Heart left ventricle (tissue), 16 donors: ENCODE measurements around the gene PHACTR3. TPM values are rescaled to one million over a fixed set of nuclear protein-coding genes. Genes with fewer than 3 reads are reported as not detected.

Source experiments
- ATAC-seq, 4 donors: fragments of 200-7000 bp; cut with Tn5 transposase; one replicate each; pipeline ENCODE4 v1.9.1; 2020 to 2022; ENCODE audit warnings: moderate library complexity in 4 of 4, mild to moderate bottlenecking in 3 of 4, moderate number of reproducible peaks in 1 of 4
- DNase-seq, 5 donors: peaks; one replicate each; pipeline ENCODE4 v3.0.0-alpha.2; 2020
- H3K27ac ChIP-seq, 12 donors: fragments of 200-600 bp; sonication (generic) in 4 of 12; one replicate each; pipeline versions ENCODE4 v1.5.0 to v1.8.0; 2016 to 2022; ENCODE audit warnings: mild to moderate bottlenecking in 2 of 12
- H3K27me3 ChIP-seq, 9 donors: fragments of 200-600 bp; sonication (generic) in 2 of 9; one replicate each; pipeline versions ENCODE4 v1.5.1 to v1.8.0; 2016 to 2022; ENCODE audit warnings: mild to moderate bottlenecking in 3 of 9
- H3K36me3 ChIP-seq, 9 donors: fragments of 200-600 bp; sonication (generic) in 2 of 9; one replicate each; pipeline versions ENCODE4 v1.5.0 to v1.8.0; 2018 to 2022; ENCODE audit warnings: mild to moderate bottlenecking in 2 of 9
- H3K4me1 ChIP-seq, 12 donors: fragments of 200-600 bp; sonication (generic) in 4 of 12; one replicate each; pipeline versions ENCODE4 v1.5.0 to v1.8.0; 2016 to 2022; ENCODE audit warnings: mild to moderate bottlenecking in 3 of 12
- H3K4me3 ChIP-seq, 12 donors: fragments of 200-600 bp; sonication (generic) in 4 of 12; one replicate each; pipeline versions ENCODE4 v1.5.0 to v1.8.0; 2017 to 2022; ENCODE audit warnings: mild to moderate bottlenecking in 9 of 12, moderate library complexity in 4 of 12
- H3K9me3 ChIP-seq, 12 donors: fragments of 200-600 bp; sonication (generic) in 4 of 12; one replicate each; pipeline versions ENCODE4 v1.5.0 to v1.8.0; 2016 to 2022; ENCODE audit warnings: mild to moderate bottlenecking in 1 of 12
- POLR2A ChIP-seq, 2 donors: fragments of 450-650 bp; IDR thresholded peaks; one replicate each; pipeline ENCODE4 v1.6.1; 2017; ENCODE audit warnings: antibody characterized with exemption in 2 of 2, mild to moderate bottlenecking in 2 of 2, moderate library complexity in 2 of 2
- WGBS, 4 donors: extraction: QIAGEN DNeasy Blood & Tissue Kit in 2 of 4; methylation state at CpG; one replicate each; pipeline versions ENCODE4 v1.1.5 to v1.1.7; 2013 to 2018; 5-methylcytosine and 5-hydroxymethylcytosine counted together
- intact Hi-C, 10 donors: fragments of 100-400 bp; cut with DNase I; formaldehyde crosslinking; loops; one replicate each; pipeline versions ENCODE4 v1.11.1 to v1.14.2; 2022
- polyA plus RNA-seq, 2 donors: library from polyadenylated mRNA; stranded (reverse); fragments of 200-250 nt; gene quantifications; one replicate each; pipeline ENCODE4 v1.2.3, GENCODE V29; 2013
- total RNA-seq, 9 donors: library from RNA; depleted of rRNA in 2 of 9; stranded (reverse); fragments of >200 nt in 2 of 9; fragmentation: NEBNext Ultra II Directional in 3 of 9; extraction: Animal tissue kit (Norgen Biotek cat#: 25700) in 3 of 9; gene quantifications; one replicate each; pipeline versions ENCODE4 v1.1.0 to v1.2.4, GENCODE V29; 2016 to 2023
- TF ChIP-seq, protein P1 (sequence below), 12 donors: fragments of 200-600 bp; sonication (generic) in 4 of 12; IDR thresholded peaks; one replicate each; pipeline versions ENCODE4 v1.5.0 to v1.8.0; 2018 to 2022; ENCODE audit warnings: antibody characterized with exemption in 12 of 12, mild to moderate bottlenecking in 5 of 12
- donor health status: ischemic (EF 13 %, LVEDD 7.1; RV severe dilation, severe dysfunction).
- donor health status: healthy with polysubstance abuse.
- donor health status: DM: no; HTN: yes; CAD: no.
- donor health status: DM: no; HTN: no; CAD: no.
- donor health status: ischemic (EF 25% LVEDD 6.9; RV normal size, moderate dysfunction).
- donor health status: ischemic (EF 25% LVEDD 5.7; RV mildly dilated, moderate dysfunction).
- donor health status: healthy.
- donor health status: DM: yes; HTN: yes; CAD: no.
- donor health status: ischemic (EF 35%, LVEDD 5.7; RV mildly dilated, moderate dysfunction).
- donor health status: nonischemic (EF 11% LVEDD 7.7; RV severe dilation, severe dysfunction).
- donor health status: DM: yes; HTN: yes; CAD: no.
- donor health status: PGD.
- donor health status: ischemic (EF 29% LVEDD 5.4; RV normal size, mild dysfunction).
- donor health status: nonischemic (EF 23%, LVEDD 6.1; RV moderate dilation, normal function).

Gene PHACTR3
- total and polyA plus RNA-seq, 11 donors, result 0.19 to 14.6 (median 3.5) TPM

DNA sequence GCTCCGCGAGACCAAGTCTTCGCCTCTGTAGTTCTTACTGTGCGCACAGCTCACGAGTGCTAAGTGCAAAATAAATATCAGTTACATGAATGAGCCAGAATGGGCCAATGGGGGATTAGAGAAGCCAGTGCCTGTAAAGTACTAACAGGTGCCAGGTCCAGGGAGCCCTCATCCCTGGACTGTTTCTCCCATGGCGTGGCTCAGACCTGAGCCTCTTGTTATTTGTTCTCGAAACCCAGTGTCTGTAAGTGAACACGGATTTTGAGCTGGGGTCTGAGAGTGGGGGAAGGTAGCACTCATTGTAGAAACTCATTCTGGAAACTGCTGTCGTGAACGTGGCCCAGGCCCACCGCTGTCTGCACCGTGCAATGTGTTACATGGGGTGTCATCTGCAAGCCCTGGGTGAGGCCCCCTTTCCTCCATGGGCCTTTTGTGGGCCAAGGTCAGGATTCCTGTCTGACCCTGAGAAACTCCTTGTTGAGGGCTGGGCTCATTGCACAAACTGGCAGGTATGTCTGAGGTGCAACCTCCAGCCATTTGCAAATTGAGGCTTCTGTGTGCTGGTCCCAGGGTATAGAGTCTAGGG, 174.4 kb downstream of the PHACTR3 start:
- WGBS, 4 donors, result 80 to 87% (median 83%) methylated on average over 12 of the region's 12 CpGs
- intact Hi-C loops, result no loop called here
- no peak overlapping the region for H3K27ac ChIP-seq
- DNase-seq, result peak in 1 of 5 donors; percentile 11
- no peak for ATAC-seq
- H3K4me3 ChIP-seq, result no peak overlapping the region
- no peaks in the 10 kb centered on the region for H3K4me1 ChIP-seq
- no peaks in the 10 kb centered on the region for H3K9me3 ChIP-seq
- TF ChIP-seq, protein P1, sequence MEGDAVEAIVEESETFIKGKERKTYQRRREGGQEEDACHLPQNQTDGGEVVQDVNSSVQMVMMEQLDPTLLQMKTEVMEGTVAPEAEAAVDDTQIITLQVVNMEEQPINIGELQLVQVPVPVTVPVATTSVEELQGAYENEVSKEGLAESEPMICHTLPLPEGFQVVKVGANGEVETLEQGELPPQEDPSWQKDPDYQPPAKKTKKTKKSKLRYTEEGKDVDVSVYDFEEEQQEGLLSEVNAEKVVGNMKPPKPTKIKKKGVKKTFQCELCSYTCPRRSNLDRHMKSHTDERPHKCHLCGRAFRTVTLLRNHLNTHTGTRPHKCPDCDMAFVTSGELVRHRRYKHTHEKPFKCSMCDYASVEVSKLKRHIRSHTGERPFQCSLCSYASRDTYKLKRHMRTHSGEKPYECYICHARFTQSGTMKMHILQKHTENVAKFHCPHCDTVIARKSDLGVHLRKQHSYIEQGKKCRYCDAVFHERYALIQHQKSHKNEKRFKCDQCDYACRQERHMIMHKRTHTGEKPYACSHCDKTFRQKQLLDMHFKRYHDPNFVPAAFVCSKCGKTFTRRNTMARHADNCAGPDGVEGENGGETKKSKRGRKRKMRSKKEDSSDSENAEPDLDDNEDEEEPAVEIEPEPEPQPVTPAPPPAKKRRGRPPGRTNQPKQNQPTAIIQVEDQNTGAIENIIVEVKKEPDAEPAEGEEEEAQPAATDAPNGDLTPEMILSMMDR (IDR thresholded peaks at IDR 0.05), result no peak
- TF ChIP-seq POLR2A (IDR thresholded peaks at IDR 0.05), result no peak
- H3K27me3 ChIP-seq, result no peaks in the 10 kb centered on the region
- H3K36me3 ChIP-seq, result no peaks in the 10 kb centered on the region

DNA sequence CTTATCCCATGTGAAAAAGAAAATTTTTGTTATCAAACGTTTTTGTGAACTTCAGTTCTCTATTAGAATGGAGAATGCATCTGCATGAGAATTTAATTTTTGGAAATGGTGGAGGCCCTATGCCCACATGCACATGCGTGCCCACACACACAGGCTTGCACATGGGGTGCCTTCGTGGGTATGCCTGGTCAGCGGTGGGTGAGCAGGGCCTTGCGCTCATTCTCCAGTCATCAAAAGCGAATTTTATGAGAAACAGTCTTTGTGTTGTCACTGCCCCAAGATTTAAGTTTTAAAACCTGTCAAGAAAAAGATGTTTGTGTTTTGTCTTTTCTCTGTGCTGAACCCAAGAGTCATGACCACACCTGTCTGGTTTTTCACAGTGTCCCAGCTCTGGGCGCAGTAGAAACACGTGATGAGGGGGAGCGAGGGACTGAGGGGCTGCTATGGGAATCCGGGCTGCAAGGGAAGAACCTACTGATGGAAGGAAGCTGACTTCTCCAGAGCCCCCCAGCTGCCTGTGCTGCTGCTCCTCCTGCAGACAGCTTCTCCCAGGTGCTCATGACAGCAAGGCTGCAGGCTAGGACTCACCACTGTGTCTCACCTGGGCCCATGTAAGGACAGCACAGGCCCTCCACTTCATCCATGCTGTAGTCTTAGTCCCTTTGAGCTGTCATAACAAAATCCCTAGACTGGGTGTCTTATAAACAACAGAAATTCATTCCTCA, 175.5 kb downstream of the PHACTR3 start:
- 65 to 78% (median 70%) methylated on average over 10 of the region's 10 CpGs for WGBS, 4 donors
- TF ChIP-seq, protein P1 (IDR thresholded peaks at IDR 0.05), result no peak
- no peak for TF ChIP-seq POLR2A (IDR thresholded peaks at IDR 0.05)
- no peaks in the 10 kb centered on the region for H3K36me3 ChIP-seq
- H3K4me3 ChIP-seq, result no peak overlapping the region
- intact Hi-C loops, result loop anchor here in 3 of 10 donors (5.0 to 10.0 kb wide), 2 partner anchors 67 to 155 kb away; partner anchors contain the start of gene SYCP2 (in 1 of the 3)
- no peak overlapping the region for H3K27ac ChIP-seq
- no peak for DNase-seq
- no peaks in the 10 kb centered on the region for H3K27me3 ChIP-seq
- H3K9me3 ChIP-seq, result no peaks in the 10 kb centered on the region
- ATAC-seq, result no peak
- no peaks in the 10 kb centered on the region for H3K4me1 ChIP-seq

DNA sequence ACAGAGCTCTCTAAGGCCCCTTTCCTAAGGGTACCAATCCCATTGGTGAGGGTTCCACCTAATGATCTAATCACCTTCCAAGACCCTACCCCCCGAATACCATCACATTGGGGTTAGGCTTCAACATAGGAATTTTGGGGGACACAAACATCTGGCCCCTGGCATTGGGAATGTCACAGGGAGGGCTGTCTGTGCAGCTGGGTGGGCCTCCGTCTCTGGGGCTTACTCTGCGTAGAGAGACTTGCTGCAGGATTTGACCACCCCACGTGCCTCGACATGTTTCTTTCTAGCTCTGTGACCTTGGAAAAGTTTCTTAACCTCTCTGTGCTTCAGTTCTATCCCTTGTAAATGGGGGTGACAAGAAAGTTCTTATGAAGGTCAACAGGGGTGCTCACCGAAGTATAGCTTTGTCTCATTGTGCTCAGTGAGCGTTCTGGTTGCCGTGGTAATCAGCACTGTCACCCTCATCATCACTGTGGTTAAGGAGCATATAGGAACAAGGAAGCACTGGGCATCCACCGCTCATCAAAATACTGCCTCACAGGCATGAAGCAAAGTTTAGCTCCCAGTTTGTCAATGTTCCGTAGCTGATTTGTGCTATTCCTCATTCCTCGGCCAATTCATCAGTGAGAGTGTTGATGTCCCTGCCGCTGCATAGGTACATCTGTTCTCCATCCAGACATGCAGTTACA, 176.3 kb downstream of the PHACTR3 start:
- intact Hi-C loops, result loop anchor here in 3 of 10 donors (5.0 to 10.0 kb wide), 2 partner anchors 67 to 154 kb away; partner anchors contain the start of gene SYCP2 (in 1 of the 3)

More for the DNA sequence above, 176.3 kb downstream of the PHACTR3 start:
- 92 to 94% (median 93%) methylated on average over 12 of the region's 12 CpGs for WGBS, 4 donors
- no peaks in the 10 kb centered on the region for H3K9me3 ChIP-seq
- no peaks in the 10 kb centered on the region for H3K36me3 ChIP-seq
- no peak for ATAC-seq
- H3K4me3 ChIP-seq, result no peak overlapping the region
- H3K4me1 ChIP-seq, result no peaks in the 10 kb centered on the region
- TF ChIP-seq POLR2A (IDR thresholded peaks at IDR 0.05), result no peak
- TF ChIP-seq, protein P1 (IDR thresholded peaks at IDR 0.05), result no peak
- no peaks in the 10 kb centered on the region for H3K27me3 ChIP-seq
- H3K27ac ChIP-seq, result no peak overlapping the region
- peak in 1 of 5 donors; percentile 7 for DNase-seq
